ENCODE measurements around the gene DDTL.
"Not testable (repeated sequence)": the region's sequence is repeated elsewhere in the genome, so short reads cannot be mapped to it uniquely, and the experiment has no call there.

DDTL gene

DNA sequence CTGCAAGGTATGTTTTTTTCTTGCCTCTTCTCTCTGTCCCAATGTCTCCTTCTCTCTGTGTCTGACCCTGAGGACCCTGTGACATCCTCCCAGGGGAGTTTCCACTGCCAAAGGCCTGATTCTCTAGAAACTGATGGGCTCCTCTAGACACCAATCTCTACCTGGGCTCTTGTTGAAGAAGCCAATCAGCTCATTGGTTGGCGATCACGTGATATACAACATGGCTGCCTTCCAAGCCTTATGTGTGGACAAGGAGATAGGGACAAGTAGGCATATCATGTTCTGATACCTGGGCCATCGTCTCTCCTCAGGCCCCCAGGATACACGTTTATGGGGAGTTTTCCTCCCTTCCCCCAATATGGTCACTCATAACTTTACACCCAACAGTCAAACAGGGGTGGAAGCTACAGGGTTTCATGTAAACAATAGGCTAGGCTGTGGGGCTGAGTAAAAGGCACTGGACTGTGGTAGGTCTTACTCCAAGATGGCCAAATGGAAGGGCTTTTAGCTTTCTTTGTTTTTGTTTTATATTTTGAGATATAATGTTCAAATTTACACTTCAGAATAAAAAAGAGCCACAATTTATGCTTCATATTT, 27.0 kb downstream of the DDTL start:
- H3K4me3 ChIP-seq (ENCODE audit: low read depth, low read length); in situ Hi-C loops (cut with HindIII; ENCODE audit: low sequenced_read_pairs); DNase-seq (ENCODE audit: low read depth): not testable (repeated sequence)

DNA sequence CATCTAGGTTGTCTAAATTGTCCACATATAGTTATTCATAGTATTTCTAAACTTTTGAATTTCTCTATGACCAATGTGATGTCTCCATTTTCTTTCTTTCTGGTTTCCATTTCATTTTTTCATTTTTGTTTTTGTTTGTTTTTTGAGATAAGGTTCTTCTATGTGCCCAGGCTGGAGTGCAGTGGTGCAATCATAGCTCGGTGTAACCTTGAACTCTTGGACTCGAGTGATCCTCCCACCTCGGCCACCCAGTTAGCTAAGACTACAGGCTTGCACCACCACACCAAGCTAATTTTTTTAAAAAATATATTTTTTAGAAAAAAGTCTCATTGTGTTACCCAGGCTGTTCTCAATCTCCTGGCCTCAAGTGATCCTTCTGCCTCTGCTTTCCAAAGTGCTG, 30.4 kb downstream of the DDTL start:
- TF ChIP-seq, protein P1, sequence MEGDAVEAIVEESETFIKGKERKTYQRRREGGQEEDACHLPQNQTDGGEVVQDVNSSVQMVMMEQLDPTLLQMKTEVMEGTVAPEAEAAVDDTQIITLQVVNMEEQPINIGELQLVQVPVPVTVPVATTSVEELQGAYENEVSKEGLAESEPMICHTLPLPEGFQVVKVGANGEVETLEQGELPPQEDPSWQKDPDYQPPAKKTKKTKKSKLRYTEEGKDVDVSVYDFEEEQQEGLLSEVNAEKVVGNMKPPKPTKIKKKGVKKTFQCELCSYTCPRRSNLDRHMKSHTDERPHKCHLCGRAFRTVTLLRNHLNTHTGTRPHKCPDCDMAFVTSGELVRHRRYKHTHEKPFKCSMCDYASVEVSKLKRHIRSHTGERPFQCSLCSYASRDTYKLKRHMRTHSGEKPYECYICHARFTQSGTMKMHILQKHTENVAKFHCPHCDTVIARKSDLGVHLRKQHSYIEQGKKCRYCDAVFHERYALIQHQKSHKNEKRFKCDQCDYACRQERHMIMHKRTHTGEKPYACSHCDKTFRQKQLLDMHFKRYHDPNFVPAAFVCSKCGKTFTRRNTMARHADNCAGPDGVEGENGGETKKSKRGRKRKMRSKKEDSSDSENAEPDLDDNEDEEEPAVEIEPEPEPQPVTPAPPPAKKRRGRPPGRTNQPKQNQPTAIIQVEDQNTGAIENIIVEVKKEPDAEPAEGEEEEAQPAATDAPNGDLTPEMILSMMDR (IDR thresholded peaks at IDR 0.05; ENCODE audit: low read depth, low read length, missing control alignments), result no peak
- H3K4me3 ChIP-seq (ENCODE audit: low read depth, low read length), result no peak overlapping the region
- no peak for DNase-seq (ENCODE audit: low read depth)
- in situ Hi-C loops (cut with HindIII; ENCODE audit: low sequenced_read_pairs), result no loop called here

DNA sequence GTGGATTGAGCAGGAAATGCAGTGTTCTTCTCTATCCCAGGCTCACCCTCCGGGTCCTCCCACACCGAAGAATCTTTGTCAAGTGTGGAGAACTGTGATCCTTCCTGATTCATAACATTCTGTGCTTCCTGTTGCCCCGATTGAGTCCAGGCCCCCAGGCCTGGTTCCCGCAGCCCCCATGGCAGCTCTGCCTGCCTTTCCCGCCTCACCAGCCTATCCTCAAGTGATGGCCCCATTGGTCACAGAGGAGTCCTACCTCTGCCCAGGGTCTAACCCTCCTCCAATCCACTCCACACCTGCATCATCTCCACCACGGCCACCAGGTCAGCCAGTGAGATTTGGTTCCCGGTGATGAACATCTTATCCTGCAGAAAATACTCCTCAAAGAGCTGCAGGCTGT, 33.1 kb downstream of the DDTL start:
- H3K4me3 ChIP-seq (ENCODE audit: low read depth, low read length); in situ Hi-C loops (cut with HindIII; ENCODE audit: low sequenced_read_pairs); DNase-seq (ENCODE audit: low read depth): not testable (repeated sequence)

DNA sequence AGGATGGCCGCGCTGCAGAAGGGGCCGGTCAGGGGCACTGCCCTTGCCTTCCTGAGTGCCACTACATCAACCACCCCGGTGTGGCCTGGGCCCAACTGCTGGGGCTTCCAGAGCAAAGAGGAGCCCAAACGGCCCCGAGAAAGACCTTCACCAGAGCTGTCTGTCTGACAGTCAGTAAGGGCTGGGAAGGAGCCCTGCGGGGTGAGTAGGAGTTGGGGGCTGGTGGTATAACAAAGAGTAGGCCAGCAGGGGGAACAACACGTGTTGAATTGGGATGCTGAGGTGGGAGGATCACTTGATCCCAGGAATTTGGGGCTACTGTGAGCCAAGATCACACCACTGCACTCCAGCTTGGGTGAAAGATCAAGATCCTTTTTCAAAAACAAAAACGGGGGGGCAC, 34.6 kb downstream of the DDTL start:
- H3K4me3 ChIP-seq (ENCODE audit: low read depth, low read length), result no peak overlapping the region
- DNase-seq (ENCODE audit: low read depth), result no peak
- in situ Hi-C loops (cut with HindIII; ENCODE audit: low sequenced_read_pairs), result no loop called here
- TF ChIP-seq, protein P1 (IDR thresholded peaks at IDR 0.05; ENCODE audit: low read depth, low read length, missing control alignments), result no peak

DNA sequence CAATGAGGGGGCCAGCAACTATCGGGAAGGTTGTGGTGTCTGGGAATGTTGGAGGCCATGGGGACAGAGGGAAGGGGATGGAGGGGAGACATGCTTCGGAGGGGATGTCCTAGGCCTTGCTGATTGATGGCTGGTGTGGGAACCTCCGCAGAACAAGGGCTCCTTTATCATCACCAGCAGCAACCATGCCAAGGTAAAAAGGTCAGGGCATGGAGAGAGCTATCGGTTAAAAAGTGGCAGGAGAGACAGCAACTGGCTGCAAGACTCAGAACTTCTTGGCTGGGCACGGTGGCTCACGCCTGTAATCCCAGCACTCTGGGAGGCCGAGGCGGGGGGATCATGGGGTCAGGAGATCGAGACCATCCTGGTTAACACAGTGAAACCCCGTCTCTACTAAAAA, 35.6 kb downstream of the DDTL start:
- DNase-seq (ENCODE audit: low read depth), result no peak
- TF ChIP-seq, protein P1 (IDR thresholded peaks at IDR 0.05; ENCODE audit: low read depth, low read length, missing control alignments), result no peak
- no peak overlapping the region for H3K4me3 ChIP-seq (ENCODE audit: low read depth, low read length)
- in situ Hi-C loops (cut with HindIII; ENCODE audit: low sequenced_read_pairs), result no loop called here

DNA sequence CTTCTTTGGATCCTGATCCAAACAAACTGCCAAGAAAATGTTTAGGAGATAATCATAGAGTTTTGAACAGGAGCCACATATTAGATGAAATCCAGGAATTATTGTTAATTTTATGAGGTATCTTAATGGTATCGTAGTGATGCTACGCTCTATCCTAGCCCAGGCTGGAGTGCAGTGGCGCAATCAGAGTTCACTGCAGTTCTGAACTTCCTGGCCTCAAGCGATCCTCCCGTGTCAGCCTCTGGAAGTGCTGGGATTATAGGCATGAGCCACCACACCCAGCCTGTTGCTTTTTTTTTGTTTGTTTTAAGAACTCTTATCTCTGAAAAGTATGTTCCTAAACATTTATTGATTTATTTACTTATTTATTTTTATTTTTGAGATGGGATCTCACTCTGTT, 36.2 kb downstream of the DDTL start:
- TF ChIP-seq, protein P1 (IDR thresholded peaks at IDR 0.05; ENCODE audit: low read depth, low read length, missing control alignments), result no peak
- no peak overlapping the region for H3K4me3 ChIP-seq (ENCODE audit: low read depth, low read length)
- in situ Hi-C loops (cut with HindIII; ENCODE audit: low sequenced_read_pairs), result no loop called here
- DNase-seq (ENCODE audit: low read depth), result no peak

DNA sequence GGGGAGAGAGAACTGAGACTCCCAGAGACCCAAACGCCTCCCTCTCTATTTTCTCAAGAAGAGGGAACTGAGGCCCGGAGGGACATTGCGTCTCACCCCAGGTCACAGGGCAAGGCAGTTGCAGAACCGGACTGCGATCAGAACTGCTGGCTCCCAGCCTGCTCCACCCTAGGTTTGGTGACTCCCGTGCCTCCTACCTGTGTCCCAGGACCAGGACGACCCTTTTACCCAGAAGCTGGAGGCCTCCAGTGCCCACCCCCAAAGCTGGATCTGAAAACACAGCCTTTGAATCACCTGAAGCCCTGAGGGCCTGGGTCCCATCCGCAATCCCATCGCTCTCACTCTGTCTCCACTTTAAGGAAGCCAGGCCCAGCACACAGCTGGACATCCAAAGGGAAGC, 37.2 kb downstream of the DDTL start:
- no peak for DNase-seq (ENCODE audit: low read depth)
- H3K4me3 ChIP-seq (ENCODE audit: low read depth, low read length), result no peak overlapping the region
- in situ Hi-C loops (cut with HindIII; ENCODE audit: low sequenced_read_pairs), result no loop called here
- TF ChIP-seq, protein P1 (IDR thresholded peaks at IDR 0.05; ENCODE audit: low read depth, low read length, missing control alignments), result no peak

DNA sequence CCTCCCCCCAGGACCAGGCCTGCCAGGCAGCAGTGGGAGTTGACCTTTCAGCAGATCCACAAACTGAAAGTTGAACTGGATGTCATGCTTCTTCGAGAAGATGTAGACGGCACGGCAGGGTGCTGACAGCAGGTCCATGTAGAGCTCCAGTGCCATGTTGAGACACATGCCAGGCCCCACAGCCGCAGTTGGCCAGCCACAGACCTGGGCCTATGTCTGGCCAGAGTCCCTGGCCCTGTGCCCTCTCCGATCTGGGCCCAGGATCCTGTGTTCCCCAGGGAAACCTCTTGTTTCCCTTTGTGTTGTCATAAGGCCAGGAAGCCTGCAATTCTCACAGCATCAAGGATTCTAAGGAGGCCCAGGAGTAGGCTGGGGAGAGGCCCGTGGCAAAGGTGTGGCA, 38.5 kb downstream of the DDTL start, which contains the start of gene GSTT4:
Gene GSTT4, minus strand, starts transcription at position 253 of the 400 bp plus-strand sequence. Its CDS starts 97 bp downstream, at position 156.
- no peak for DNase-seq (ENCODE audit: low read depth)
- TF ChIP-seq, protein P1 (IDR thresholded peaks at IDR 0.05; ENCODE audit: low read depth, low read length, missing control alignments), result no peak
- no peak within 1 kb of the TSS for H3K4me3 ChIP-seq (ENCODE audit: low read depth, low read length)
- in situ Hi-C loops (cut with HindIII; ENCODE audit: low sequenced_read_pairs), result no loop called here
